Jurkat, Clone E6-1 (cell line): ENCODE measurements around the gene CLIC1. TPM values are rescaled to one million over a fixed set of nuclear protein-coding genes. Genes with fewer than 3 reads are reported as not detected.
A peak's percentile ranks its signal among the peaks of the same experiment; 100 is the strongest.

Experiments used
- DNase-seq: peaks from one replicate; pipeline ENCODE4 v3.0.0-alpha.2; 2011; ENCODE audit warnings: low read depth, low spot score
- H3K4me3 ChIP-seq: 2 replicates; pipeline ENCODE4 v1.5.1; 2011; ENCODE audit warnings: mild to moderate bottlenecking, low read length, control low read depth, moderate library complexity
- polyA plus RNA-seq: library from polyadenylated mRNA; unstranded; fragments of >200 nt; gene quantifications from one replicate; pipeline ENCODE4 v1.2.1, GENCODE V29; 2012; ENCODE audit warnings: missing spikeins; ENCODE audit not compliant: insufficient read length, insufficient read depth

The CLIC1 gene
- polyA plus RNA-seq: 526 TPM

DNA sequence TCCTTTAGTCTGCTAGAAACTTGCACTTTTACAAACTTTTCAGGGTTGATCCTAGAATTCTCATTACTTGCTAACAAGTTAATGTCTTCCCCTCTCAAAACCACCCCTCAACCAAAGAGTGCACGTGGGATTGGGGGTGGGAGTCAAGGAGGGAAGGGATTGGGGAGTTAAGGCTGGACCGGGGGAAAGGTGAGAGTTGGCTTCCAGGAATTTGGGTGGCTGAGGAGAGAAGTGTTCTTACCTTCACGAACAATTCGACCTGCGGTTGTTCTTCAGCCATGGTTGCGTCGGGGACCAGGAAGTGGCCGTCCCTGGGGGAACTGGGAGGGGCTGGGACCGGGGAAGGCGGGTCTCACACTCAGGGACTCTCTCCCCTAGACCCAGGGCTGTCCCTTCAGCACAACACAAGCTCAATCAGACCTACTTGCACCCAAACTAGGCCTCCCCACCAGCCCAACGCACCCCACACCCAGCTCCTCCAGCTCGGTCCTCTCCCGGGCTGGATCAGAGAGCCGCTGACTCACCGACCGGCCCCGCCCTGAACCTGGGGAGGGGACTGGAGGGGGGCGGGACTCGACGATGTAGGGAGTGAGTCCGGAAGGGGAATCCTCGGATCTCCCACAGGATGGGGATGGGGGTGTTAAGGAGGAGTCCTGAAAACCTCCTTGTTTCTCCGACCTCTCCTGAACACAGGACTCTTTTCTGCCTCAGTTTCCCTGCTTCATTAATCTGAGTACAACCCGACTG, at the start of gene CLIC1:
TSS of gene CLIC1 (minus strand) at position 510 of the 747 bp plus-strand sequence. CDS start at position 280, 230 bp downstream.
- peak; percentile 73 for DNase-seq
- H3K4me3 ChIP-seq: peak within 1 kb of the TSS; percentile 98

GRCh38 chr6:31785475-31785874, 49.1 kb upstream of the CLIC1 start:
- no peak for DNase-seq

GRCh38 chr6:31784098-31784925, 48.0 kb upstream of the CLIC1 start:
- DNase-seq: no peak
- no peak overlapping the region for H3K4me3 ChIP-seq

More at GRCh38 chr6:31785475-31785874, 49.1 kb upstream of the CLIC1 start:
- no peak overlapping the region for H3K4me3 ChIP-seq

DNA sequence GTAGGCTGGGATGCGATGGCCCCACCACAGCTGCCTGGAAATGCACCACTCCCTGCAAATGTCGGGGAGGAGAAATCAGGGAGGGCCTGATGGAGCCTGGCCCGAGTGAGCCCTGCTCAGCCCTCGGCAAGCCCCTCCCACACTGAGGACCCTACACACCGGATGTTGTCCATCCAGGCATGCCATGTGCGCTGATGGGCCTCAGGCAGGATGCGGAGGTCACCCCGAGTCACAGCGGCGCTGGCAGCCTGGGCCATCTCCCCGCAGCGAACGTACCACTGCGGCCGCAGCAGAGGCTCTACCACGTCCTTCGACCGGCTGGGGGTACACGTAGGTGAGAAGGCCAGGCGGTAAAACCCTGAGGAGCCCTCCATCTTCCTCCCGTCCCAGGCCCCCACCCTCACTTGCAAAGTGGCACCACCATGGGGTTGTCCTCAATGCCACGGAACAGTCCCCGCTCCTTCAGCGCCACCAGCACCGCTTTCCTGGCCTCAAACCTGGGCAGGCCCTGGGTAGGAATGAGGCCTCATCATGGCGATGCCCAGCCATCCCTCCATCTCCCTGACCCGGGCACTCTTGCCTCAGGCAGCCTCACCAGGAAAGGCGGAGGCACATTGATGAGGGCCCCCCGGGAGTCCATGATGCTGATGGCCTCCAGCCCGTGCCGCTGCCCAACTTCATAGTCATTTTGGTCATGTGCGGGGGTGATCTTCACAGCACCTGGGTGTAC, 46.0 kb upstream of the CLIC1 start:
- DNase-seq: no peak
- no peak overlapping the region for H3K4me3 ChIP-seq

DNA sequence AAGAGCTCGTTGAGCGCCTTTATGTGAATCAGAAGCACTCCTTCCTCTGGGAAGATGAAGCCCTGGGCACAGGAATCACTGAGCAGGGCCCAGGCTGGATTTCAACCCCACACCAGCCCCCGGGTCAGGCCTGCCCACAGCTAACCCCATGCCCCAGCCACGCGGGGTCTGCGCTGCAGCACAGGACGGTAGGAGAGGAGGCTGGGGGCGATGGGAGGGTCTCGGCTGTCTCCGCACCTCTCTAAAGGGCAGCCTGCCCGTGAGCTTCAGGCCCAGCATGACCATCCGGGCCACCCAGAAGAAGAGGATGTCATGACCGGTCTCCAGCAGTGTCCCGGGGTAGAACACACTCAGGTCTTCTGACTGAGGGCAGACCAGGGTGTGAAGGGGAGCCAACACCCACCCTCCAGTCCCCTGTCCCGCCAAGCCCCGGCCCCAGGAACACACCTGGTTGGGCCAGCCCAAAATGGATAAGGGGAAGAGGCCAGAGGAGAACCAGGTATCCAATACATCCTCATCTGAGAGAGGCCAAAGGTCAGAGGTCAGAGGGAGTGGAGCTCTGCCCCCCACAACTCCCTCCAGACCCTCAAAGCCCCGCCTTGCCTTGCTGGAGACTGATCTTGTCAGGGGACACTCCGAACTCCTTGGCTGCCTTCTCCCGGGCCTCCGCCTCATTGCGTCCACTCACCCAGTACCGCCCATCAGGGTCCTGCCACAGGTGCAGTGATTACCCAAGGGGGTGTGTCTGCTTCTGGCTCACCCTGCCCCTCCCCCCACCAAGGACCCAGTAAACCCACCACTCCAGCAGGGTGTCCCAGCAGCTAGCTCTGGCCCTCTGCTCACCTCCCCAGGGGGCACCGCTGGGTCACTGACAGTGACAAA, 45.2 kb upstream of the CLIC1 start:
- H3K4me3 ChIP-seq: no peak overlapping the region
- DNase-seq: no peak

DNA sequence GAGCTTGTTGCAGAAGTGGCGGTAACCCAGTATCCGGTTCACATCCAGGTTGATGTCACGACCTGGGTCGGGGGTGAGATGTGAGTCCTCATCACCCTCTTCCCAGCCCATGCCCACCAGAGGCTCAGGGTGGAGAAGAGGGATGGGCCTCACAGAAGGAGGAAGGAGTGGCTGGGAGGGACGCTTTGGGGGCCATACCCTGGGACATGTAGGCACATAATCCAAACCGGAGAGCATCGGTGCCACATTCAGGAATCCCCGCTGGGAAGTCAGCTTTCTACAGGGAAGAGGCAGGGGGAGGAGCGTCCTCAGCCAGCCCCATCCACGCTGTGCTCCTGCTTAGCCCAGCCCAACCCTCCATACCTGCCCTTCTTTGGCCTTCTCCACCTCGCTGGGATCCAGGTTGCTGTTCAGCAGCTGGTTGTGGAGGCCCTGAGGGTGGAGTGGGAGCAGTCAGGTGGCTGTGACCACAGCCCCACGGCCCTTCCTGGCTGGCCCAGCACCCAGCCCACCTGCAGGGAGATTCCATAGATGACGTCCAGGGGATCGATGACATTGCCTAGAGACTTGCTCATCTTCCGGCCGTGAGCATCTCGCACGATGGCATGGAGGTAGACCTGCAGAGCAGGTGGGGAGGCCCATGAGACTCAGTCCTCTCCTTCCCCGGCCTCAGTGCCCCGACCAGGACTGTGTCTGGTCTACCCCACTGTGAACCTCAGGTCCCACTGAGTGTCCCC, 44.3 kb upstream of the CLIC1 start:
- H3K4me3 ChIP-seq: no peak overlapping the region
- DNase-seq: no peak

GRCh38 chr6:31779908-31780307, 43.6 kb upstream of the CLIC1 start:
- no peak overlapping the region for H3K4me3 ChIP-seq

DNA sequence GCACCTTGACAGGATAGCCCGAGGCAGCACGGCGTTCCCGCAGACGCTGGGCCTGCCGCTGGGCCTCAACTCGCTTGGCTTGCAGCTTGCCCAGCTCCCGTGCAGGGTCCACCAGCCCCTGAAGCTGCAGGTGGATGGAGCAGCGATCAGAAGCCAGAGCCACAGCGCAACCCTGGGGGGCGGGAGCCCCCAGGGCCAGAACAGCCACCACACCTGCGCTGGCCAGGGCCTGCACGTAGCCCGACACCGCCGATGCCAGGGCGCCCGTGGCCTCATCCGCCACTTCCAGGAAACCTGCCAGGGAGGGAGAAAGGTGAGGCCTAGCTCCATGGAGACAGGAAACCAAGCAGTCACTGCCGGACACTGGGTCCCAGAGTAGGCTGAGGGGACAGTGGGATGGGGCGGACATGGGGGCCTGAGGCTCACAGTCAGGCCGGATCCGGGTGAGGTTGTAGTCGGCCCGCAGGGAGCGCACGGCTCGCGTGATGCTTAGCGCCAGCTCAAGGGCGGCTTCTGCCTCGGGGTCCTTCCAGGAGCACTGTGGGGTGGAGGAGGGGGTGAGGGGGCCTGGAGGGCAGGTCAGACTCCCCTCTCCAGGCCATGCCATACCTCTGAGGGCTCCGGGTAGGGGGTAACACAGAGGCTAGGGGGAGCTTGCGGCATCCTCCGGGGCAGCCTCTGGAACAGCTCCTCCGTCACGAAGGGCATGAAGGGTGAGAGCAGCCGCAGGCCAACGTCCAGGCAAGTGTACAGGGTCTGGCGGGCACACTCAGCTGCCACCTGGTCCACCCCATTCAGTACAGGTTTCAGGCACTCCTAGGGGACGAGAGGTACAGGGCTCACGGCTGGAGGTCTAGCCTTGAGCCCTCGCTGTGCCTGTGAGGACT, 42.9 kb upstream of the CLIC1 start:
- no peak for DNase-seq
- no peak overlapping the region for H3K4me3 ChIP-seq

More at GRCh38 chr6:31779908-31780307, 43.6 kb upstream of the CLIC1 start:
- no peak for DNase-seq

- H3K4me3 ChIP-seq: no peak overlapping the region
- no peak for DNase-seq
Measured at GRCh38 chr6:31778193-31778592, 41.9 kb upstream of the CLIC1 start.

DNA sequence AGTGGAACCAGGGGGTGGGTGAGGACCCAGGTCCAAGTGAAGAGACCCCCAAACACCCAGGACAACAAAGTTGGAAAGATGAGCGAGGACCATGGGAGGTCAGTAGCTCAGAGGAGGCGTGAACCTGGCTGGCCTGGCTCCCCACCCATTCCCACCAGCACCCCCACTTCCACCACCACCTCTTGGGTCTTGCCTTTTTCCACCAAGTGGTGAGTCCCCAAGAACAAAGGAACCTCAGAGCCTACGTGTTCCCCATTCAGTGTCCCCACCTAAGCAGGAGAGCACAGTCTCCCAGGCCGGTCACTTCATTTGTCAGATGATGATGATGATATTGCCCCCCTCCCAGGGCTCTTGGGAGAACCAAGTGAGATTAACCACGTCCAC, 41.3 kb upstream of the CLIC1 start:
- no peak for DNase-seq
- no peak overlapping the region for H3K4me3 ChIP-seq

- no peak for DNase-seq
- no peak within 1 kb of the TSS for H3K4me3 ChIP-seq
Measured at GRCh38 chr6:31776989-31777666, 40.8 kb upstream of the CLIC1 start, which contains the start of gene VWA7. Gene VWA7 (minus strand): TSS chr6:31777328. CDS start chr6:31776779, 549 bp downstream.

DNA sequence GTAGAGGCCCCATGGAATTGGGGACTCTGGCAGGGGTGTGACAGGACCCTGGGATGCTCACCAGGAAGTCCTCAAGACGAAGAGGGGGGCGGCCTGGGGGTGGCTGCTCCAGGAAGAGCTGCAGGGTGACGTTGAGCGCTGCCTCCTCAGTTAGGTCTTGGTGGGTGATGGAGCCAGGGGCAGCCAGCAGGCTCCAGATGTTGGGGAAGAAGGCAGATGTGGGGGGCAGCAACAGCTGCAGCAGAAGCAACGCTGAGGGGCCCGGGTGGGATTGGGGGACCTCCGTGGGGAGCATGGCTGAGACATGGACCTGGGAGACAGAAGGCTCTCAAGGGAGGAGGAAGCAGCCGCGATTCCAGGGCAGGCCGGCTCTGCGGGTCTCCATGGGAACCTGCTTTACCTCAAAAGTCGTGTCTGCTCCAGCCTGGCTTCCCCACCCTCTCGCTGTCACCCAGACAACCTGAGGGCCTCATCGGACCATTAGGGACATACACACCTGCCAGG, 40.2 kb upstream of the CLIC1 start:
- no peak overlapping the region for H3K4me3 ChIP-seq
- DNase-seq: no peak

DNA sequence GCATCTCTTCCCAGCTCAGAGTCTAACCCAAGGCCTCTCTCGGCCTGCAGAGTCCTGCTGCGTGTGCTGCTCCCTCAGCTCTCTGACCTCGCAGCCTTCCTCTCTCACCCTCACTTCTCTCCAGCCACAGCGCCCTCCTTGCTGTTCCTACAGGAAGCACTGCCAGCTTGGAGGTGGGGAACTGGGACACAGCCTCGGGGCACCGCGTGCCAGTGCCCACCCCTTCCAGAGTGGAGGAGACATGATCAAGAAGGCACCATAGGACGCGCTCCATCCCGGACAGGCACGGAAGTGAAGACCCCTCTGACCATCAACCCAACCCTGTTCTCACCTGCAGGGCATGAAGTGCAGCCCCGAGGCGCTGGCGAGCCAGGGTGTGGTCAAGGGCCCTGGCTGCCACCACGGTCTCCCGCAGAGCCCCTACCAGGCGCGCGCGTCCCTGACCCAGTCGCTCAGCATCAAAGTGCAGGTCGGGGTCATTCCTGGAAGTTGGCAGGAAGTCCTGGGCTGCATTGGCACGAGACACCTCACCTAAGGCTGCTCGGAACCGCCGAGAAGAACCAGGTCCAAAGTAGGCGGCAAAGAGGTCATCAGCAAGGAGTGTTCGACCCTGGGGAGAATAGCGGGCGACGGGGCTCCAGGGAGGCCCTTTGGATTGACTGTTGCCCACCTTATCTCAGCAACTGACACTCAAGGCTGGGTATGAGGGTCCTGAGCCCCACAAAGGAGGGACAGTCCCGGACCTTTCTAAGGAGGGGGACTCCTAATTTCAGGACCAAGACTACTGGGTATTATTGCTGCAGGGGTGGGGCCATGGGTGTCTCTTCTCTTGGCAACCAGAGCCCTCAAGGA, 39.5 kb upstream of the CLIC1 start:
- no peak overlapping the region for H3K4me3 ChIP-seq
- no peak for DNase-seq

- no peak overlapping the region for H3K4me3 ChIP-seq
- no peak for DNase-seq
Measured at GRCh38 chr6:31775184-31775583, 38.9 kb upstream of the CLIC1 start.

DNA sequence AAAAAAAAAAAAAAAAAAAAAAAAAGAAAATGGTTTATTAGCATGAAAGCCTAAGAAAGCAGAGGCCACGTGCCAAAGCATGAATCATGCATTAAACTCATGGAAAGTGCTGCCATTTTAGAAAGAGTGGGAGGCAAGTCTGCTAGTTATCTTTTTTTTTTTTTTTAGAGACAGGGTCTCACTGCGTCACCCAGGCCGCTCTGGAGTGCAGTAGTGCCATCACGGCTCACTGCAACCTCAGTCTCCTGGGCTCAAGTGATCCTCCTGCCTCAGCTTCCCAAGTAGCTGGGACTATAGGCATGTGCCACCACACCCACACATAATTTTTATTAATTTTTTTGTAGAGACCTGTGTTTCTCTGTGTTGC, 35.6 kb upstream of the CLIC1 start:
- H3K4me3 ChIP-seq: no peak overlapping the region
- DNase-seq: no peak

DNA sequence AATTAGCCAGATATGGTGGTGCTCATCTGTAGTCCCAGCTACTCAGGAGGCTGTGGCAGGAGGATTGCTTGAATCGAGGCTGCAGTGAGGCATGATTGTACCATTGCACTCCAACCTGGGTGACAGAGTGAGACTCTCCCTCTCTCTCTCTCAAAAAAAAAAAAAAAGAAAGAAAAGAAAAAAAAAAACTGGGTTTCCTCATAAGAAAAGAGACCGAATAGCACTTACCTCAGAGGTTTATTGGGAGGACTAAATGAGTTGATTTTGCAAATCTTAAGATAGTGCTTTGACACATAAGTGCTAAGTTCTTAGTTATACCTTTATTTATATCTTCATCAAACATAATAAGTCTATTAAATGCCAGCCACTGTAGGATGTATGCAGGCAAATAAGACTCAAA, 34.5 kb upstream of the CLIC1 start:
- no peak overlapping the region for H3K4me3 ChIP-seq
- DNase-seq: no peak
